Measurements from ENCODE around the gene POLR2J.

DNA sequence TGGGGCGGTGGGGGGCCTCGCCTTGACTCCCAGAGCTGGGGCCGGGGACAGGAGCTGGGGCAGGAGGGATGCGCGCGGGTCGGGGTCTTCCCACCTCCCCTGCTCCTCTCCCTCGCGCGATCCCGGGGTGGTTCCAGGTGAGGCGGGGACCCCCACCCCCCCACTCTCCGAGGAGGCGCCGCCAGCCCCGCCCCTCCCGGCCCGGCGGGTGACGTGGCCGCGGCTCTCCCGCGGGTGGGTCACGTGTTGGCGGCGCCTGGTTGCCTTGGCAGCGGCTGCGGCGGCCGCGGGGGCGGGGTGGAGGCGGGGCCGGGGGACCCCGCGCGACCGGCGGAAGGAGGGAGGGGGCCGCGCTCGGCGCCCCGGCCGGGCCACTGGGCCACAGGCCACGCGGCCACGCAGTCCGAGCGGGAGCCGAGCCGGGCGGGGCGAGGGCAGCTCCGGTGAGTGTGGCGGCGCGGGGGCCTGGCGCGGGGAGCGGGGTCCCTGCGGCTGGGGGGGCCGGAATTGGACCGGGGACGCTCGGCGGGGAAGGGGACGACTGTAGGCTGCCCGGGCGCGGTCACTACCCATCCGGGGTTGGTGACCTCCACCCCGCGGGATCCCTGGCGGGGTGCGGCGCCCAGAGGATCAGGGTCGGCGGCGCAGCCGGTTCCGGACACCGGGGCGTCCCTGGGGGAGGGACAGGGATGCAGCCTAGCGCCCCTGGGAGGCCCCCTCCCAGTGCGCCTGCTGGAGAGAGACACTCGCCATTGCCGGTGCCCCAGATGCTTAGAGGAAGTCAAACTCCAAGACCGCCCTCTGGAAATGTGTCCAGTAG is 45.3 kb downstream of the POLR2J start, which contains the start of gene ORAI2:
- TF ChIP-seq, protein P1, sequence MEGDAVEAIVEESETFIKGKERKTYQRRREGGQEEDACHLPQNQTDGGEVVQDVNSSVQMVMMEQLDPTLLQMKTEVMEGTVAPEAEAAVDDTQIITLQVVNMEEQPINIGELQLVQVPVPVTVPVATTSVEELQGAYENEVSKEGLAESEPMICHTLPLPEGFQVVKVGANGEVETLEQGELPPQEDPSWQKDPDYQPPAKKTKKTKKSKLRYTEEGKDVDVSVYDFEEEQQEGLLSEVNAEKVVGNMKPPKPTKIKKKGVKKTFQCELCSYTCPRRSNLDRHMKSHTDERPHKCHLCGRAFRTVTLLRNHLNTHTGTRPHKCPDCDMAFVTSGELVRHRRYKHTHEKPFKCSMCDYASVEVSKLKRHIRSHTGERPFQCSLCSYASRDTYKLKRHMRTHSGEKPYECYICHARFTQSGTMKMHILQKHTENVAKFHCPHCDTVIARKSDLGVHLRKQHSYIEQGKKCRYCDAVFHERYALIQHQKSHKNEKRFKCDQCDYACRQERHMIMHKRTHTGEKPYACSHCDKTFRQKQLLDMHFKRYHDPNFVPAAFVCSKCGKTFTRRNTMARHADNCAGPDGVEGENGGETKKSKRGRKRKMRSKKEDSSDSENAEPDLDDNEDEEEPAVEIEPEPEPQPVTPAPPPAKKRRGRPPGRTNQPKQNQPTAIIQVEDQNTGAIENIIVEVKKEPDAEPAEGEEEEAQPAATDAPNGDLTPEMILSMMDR (IDR thresholded peaks at IDR 0.05) = no peak
- no peak for TF ChIP-seq EP300 (IDR thresholded peaks at IDR 0.05)
- TF ChIP-seq POLR2AphosphoS5 (IDR thresholded peaks at IDR 0.05) = no peak
- TF ChIP-seq POLR2A (IDR thresholded peaks at IDR 0.05) = no peak

Measured in gastroesophageal sphincter (tissue), 3 donors.